Fibroblast of upper back skin (primary cell): ENCODE results near the gene GNB5.
"Not testable (repeated sequence)": the region's sequence is repeated elsewhere in the genome, so short reads cannot be mapped to it uniquely, and the experiment has no call there.

Experiments used
- DNase-seq: peaks from one replicate; pipeline ENCODE4 v3.0.0-alpha.2; 2013

GNB5 gene

GRCh38 chr15:52086011-52086786, 105.0 kb downstream of the GNB5 start:
- DNase-seq: no peak

GRCh38 chr15:52085299-52085698, 105.9 kb downstream of the GNB5 start:
- DNase-seq: no peak

- DNase-seq: no peak
Measured at GRCh38 chr15:52083603-52084002, 107.6 kb downstream of the GNB5 start.

- not testable (repeated sequence) for DNase-seq
Measured at GRCh38 chr15:52083037-52083359, 108.2 kb downstream of the GNB5 start.

- DNase-seq: peak; percentile 75
Measured at GRCh38 chr15:52082197-52083036, 108.8 kb downstream of the GNB5 start.

GRCh38 chr15:52080706-52081392, 110.3 kb downstream of the GNB5 start:
- no peak for DNase-seq

GRCh38 chr15:52080031-52080430, 111.2 kb downstream of the GNB5 start:
- no peak for DNase-seq

- DNase-seq: peak; percentile 61
Measured at GRCh38 chr15:52078876-52079700, 112.1 kb downstream of the GNB5 start.

GRCh38 chr15:52078197-52078875, 112.9 kb downstream of the GNB5 start:
- no peak for DNase-seq

GRCh38 chr15:52076889-52077781, 114.1 kb downstream of the GNB5 start:
- DNase-seq: peak; percentile 89

- DNase-seq: no peak
Measured at GRCh38 chr15:52071570-52071969, 119.6 kb downstream of the GNB5 start.

- DNase-seq: no peak
Measured at GRCh38 chr15:52069559-52069958, 121.6 kb downstream of the GNB5 start.

GRCh38 chr15:52068004-52068615, 123.1 kb downstream of the GNB5 start:
- peak; percentile 18 for DNase-seq

GRCh38 chr15:52067545-52067926, 123.7 kb downstream of the GNB5 start:
- DNase-seq: no peak

- DNase-seq: no peak
Measured at GRCh38 chr15:52066842-52067544, 124.2 kb downstream of the GNB5 start.
